Measurements from ENCODE around the gene PPIL4.

PPIL4 gene

DNA sequence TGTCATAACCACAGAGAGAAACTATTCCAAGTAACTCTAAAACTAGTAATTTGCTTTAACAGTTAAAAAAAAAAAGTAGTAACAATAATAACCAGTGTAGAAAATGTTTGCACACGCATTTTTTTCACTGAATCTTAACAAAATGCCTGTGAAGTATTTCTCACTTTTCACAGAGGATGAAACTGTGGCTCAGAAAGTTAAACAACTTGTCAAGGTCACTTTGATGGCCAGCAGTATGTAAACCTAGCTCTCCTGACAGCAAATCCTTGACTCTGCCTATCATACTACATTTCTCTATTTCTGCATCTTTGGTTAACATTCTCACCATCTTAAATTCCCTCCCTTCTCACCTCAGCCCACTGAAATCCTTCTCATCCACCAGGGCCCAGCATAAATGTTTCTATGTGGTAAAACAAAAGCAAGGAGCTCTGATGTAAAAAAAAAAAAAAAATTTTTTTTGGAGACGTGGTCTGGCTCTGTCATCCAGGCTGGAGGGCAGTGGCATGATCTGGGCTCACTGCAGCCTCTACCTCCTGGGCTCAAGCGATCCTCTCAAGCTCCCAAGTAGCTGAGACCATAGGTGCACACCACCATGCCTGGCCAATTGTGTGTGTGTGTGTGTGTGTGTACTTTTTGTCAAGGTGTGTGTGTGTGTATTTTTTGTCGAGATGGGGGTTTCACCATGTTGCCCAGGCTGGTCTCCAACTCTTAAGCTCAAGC lies 34.9 kb downstream of the PPIL4 start:
- Histone ChIP-seq H3K9me3 (ENCODE audit: insufficient read depth, low read length) (no peaks in the 10 kb centered on the region), H3K9ac (ENCODE audit: low read length) (no peak overlapping the region), H3K4me2 (ENCODE audit: low read length) (no peak overlapping the region), H2AFZ (ENCODE audit: low read depth, low read length) (no peak overlapping the region), H3K36me3 (replicated peaks; ENCODE audit: low read depth, low read length) (peaks cover 9% of the 10 kb centered on the region), H3K27me3 (ENCODE audit: low read depth, low read length) (no peaks in the 10 kb centered on the region), H3K4me1 (ENCODE audit: low read length) (peaks cover 31% of the 10 kb centered on the region), H3K27ac (ENCODE audit: low read length) (no peak overlapping the region), H3K4me3 (ENCODE audit: low read length) (no peak overlapping the region), H4K20me1 (ENCODE audit: insufficient read depth, low read length) (no peaks in the 10 kb centered on the region), H3K79me2 (ENCODE audit: low read length) (no peaks in the 10 kb centered on the region)
- TF ChIP-seq, protein P1, sequence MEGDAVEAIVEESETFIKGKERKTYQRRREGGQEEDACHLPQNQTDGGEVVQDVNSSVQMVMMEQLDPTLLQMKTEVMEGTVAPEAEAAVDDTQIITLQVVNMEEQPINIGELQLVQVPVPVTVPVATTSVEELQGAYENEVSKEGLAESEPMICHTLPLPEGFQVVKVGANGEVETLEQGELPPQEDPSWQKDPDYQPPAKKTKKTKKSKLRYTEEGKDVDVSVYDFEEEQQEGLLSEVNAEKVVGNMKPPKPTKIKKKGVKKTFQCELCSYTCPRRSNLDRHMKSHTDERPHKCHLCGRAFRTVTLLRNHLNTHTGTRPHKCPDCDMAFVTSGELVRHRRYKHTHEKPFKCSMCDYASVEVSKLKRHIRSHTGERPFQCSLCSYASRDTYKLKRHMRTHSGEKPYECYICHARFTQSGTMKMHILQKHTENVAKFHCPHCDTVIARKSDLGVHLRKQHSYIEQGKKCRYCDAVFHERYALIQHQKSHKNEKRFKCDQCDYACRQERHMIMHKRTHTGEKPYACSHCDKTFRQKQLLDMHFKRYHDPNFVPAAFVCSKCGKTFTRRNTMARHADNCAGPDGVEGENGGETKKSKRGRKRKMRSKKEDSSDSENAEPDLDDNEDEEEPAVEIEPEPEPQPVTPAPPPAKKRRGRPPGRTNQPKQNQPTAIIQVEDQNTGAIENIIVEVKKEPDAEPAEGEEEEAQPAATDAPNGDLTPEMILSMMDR (IDR thresholded peaks at IDR 0.05; ENCODE audit: low read depth, low read length), result no peak
- TF ChIP-seq EZH2phosphoT487 (IDR thresholded peaks at IDR 0.05; ENCODE audit: low read depth), result no peak

DNA sequence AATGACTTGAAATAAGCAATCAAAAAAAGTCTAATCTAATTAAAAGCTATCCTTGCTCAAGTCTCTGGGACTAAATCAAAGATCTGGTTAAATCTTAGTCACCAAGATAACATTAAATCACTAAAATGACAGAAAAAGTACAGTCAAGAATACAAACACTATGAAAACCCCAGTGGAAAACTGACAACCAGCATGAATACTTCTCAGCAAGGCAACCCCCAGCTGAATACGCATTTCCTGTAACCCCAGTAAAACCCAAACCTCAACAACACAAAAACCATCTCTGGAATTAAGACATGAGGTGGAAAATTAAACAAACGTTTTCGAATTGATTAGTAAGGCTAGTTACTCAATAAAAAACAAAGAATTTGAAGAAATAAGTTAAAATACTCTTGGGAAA lies 37.4 kb downstream of the PPIL4 start:
- H4K20me1 ChIP-seq (ENCODE audit: insufficient read depth, low read length), result no peaks in the 10 kb centered on the region
- H3K4me3 ChIP-seq (ENCODE audit: low read length), result no peak overlapping the region
- H3K9ac ChIP-seq (ENCODE audit: low read length), result no peak overlapping the region
- no peak for TF ChIP-seq EZH2phosphoT487 (IDR thresholded peaks at IDR 0.05; ENCODE audit: low read depth)
- TF ChIP-seq, protein P1 (IDR thresholded peaks at IDR 0.05; ENCODE audit: low read depth, low read length), result no peak
- H3K27ac ChIP-seq (ENCODE audit: low read length), result no peak overlapping the region
- peaks cover 10% of the 10 kb centered on the region for H3K36me3 ChIP-seq (replicated peaks; ENCODE audit: low read depth, low read length)
- H3K4me2 ChIP-seq (ENCODE audit: low read length), result no peak overlapping the region
- no peaks in the 10 kb centered on the region for H3K9me3 ChIP-seq (ENCODE audit: insufficient read depth, low read length)
- peaks cover 25% of the 10 kb centered on the region for H3K4me1 ChIP-seq (ENCODE audit: low read length)
- no peak overlapping the region for H2AFZ ChIP-seq (ENCODE audit: low read depth, low read length)
- H3K27me3 ChIP-seq (ENCODE audit: low read depth, low read length), result no peaks in the 10 kb centered on the region
- no peaks in the 10 kb centered on the region for H3K79me2 ChIP-seq (ENCODE audit: low read length)

DNA sequence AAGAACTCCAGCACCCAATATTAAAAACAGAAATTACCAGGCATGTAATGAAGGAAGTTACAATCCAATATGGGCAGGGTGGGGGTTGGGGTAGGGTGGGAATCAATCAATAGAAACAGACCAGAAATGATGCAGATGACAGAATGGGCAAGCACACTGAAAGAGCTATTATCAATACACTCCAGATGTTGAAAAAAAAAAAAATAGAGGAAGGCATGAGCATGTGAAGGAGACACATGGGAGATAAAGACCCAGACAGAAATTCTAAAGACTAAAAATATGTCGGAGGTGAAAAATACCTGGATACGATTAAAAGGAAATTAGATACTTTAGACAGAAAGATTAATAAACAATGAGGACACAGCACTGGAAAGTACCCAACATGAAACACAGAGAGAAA lies 42.0 kb downstream of the PPIL4 start:
- no peaks in the 10 kb centered on the region for H3K79me2 ChIP-seq (ENCODE audit: low read length)

DNA sequence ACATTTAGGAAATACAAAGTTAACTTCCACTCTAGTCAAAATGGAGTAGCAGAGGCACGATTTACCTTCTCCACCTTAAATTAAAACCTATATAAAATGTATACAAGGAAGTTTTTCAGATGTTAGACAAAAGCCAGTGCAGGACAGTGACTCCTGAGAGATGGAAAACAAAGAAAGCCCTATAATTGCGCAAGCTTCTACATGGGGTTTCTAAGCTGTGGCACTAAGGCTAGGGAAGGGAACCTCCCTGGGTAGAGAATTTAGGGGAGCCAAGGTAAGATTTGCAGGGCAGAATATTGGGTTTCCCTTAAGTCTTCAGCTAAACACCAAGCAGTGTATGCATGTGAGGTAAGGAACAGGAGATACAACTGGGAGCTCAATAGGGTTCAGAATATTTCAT lies 42.6 kb downstream of the PPIL4 start:
- H3K4me1 ChIP-seq (ENCODE audit: low read length), result peaks cover 41% of the 10 kb centered on the region
- no peaks in the 10 kb centered on the region for H3K27me3 ChIP-seq (ENCODE audit: low read depth, low read length)
- H3K4me2 ChIP-seq (ENCODE audit: low read length), result no peak overlapping the region
- H3K4me3 ChIP-seq (ENCODE audit: low read length), result no peak overlapping the region
- H3K36me3 ChIP-seq (replicated peaks; ENCODE audit: low read depth, low read length), result peaks cover 6% of the 10 kb centered on the region
- H2AFZ ChIP-seq (ENCODE audit: low read depth, low read length), result no peak overlapping the region
- no peaks in the 10 kb centered on the region for H3K79me2 ChIP-seq (ENCODE audit: low read length)
- no peaks in the 10 kb centered on the region for H4K20me1 ChIP-seq (ENCODE audit: insufficient read depth, low read length)
- no peaks in the 10 kb centered on the region for H3K9me3 ChIP-seq (ENCODE audit: insufficient read depth, low read length)
- H3K9ac ChIP-seq (ENCODE audit: low read length), result no peak overlapping the region
- no peak overlapping the region for H3K27ac ChIP-seq (ENCODE audit: low read length)
- TF ChIP-seq EZH2phosphoT487 (IDR thresholded peaks at IDR 0.05; ENCODE audit: low read depth), result no peak
- TF ChIP-seq, protein P1 (IDR thresholded peaks at IDR 0.05; ENCODE audit: low read depth, low read length), result no peak

More for the DNA sequence above, 42.0 kb downstream of the PPIL4 start:
- Histone ChIP-seq H3K27ac (ENCODE audit: low read length) (no peak overlapping the region), H3K4me1 (ENCODE audit: low read length) (peaks cover 35% of the 10 kb centered on the region), H4K20me1 (ENCODE audit: insufficient read depth, low read length) (no peaks in the 10 kb centered on the region), H3K9ac (ENCODE audit: low read length) (no peak overlapping the region), H3K4me3 (ENCODE audit: low read length) (no peak overlapping the region), H3K27me3 (ENCODE audit: low read depth, low read length) (no peaks in the 10 kb centered on the region), H3K4me2 (ENCODE audit: low read length) (no peak overlapping the region), H3K36me3 (replicated peaks; ENCODE audit: low read depth, low read length) (peaks cover 6% of the 10 kb centered on the region), H3K9me3 (ENCODE audit: insufficient read depth, low read length) (no peaks in the 10 kb centered on the region), H2AFZ (ENCODE audit: low read depth, low read length) (no peak overlapping the region)
- TF ChIP-seq, protein P1 (IDR thresholded peaks at IDR 0.05; ENCODE audit: low read depth, low read length), result no peak
- no peak for TF ChIP-seq EZH2phosphoT487 (IDR thresholded peaks at IDR 0.05; ENCODE audit: low read depth)

Data from OCI-LY3 (cell line).